Gastrocnemius medialis (tissue), 4 donors: ENCODE measurements around the gene TMEM108. TPM values are rescaled to one million over a fixed set of nuclear protein-coding genes. Genes with fewer than 3 reads are reported as not detected.

Experiments
- ATAC-seq, 2 donors: fragments of 150-250 bp; one replicate each; pipeline ENCODE4 v1.9.1; 2016
- DNase-seq, 2 donors: peaks; one replicate each; pipeline ENCODE4 v3.0.0-alpha.2; 2019
- H3K27ac ChIP-seq, 4 donors: fragments of 200-600 bp; sonication (generic); 1 replicate in 1 of 4; 2 replicates in 3 of 4; pipeline ENCODE4 v1.5.1; 2016 to 2018; ENCODE audit warnings: mild to moderate bottlenecking in 2 of 4, moderate library complexity in 1 of 4
- H3K27me3 ChIP-seq, 3 donors: fragments of 200-600 bp; sonication (generic) in 2 of 3; 1 replicate in 1 of 3; 2 replicates in 2 of 3; pipeline versions ENCODE4 v1.5.1 to v1.6.0; 2016 to 2019; ENCODE audit warnings: mild to moderate bottlenecking in 1 of 3, moderate library complexity in 1 of 3
- H3K36me3 ChIP-seq, 2 donors: fragments of 200-600 bp; sonication (generic) in 1 of 2; one replicate each; pipeline ENCODE4 v1.5.1; 2017 to 2018
- H3K4me1 ChIP-seq, 2 donors: fragments of 200-600 bp; sonication (generic) in 1 of 2; one replicate each; pipeline ENCODE4 v1.5.1; 2016 to 2017; ENCODE audit warnings: mild to moderate bottlenecking in 2 of 2
- H3K4me3 ChIP-seq, 4 donors: fragments of 200-600 bp; sonication (generic) in 3 of 4; 1 replicate in 1 of 4; 2 replicates in 3 of 4; pipeline ENCODE4 v1.5.1; 2016 to 2019; ENCODE audit warnings: mild to moderate bottlenecking in 2 of 4
- H3K9me3 ChIP-seq, 3 donors: fragments of 200-600 bp; sonication (generic) in 2 of 3; 1 replicate in 1 of 3; 2 replicates in 2 of 3; pipeline ENCODE4 v1.5.1; 2016 to 2019
- CTCF ChIP-seq, 5 experiments: fragments of 450-650 bp in 3 of 5; fragments of 200-600 bp in 2 of 5; sonication (generic) in 2 of 5; IDR thresholded peaks in 4 of 5; conservative IDR thresholded peaks in 1 of 5; 1 replicate in 4 of 5; 2 replicates in 1 of 5; pipeline ENCODE4 v1.5.1; 2016 to 2019; ENCODE audit warnings: antibody characterized with exemption in 5 of 5, mild to moderate bottlenecking in 3 of 5, moderate library complexity in 3 of 5
- POLR2A ChIP-seq, 2 donors: fragments of 450-650 bp; IDR thresholded peaks; one replicate each; pipeline ENCODE4 v1.6.1; 2017; ENCODE audit warnings: antibody characterized with exemption in 2 of 2, mild to moderate bottlenecking in 2 of 2, moderate library complexity in 2 of 2
- in situ Hi-C, 4 donors: fragments of 200-750 bp; cut with MboI; loops; one replicate each; pipeline versions ENCODE4 v1.15.0 to v1.8.0; 2017; ENCODE audit warnings: low sequenced_read_pairs in 4 of 4
- intact Hi-C: fragments of 100-400 bp; cut with DNase I; formaldehyde crosslinking; loops from one replicate; pipeline ENCODE4 v1.15.1; 2023; ENCODE audit warnings: low total_unique reads
- total RNA-seq, 4 donors: library from RNA; depleted of rRNA; stranded (reverse); fragments of >200 nt; gene quantifications; one replicate each; pipeline versions ENCODE4 v1.1.0 to v1.2.3, GENCODE V29; 2016

Gene TMEM108
- total RNA-seq, 4 donors from 2014 or later, result 1.1 to 3.7 (median 2.4) TPM

- no peak overlapping the region for H3K27ac ChIP-seq
- no peaks in the 10 kb centered on the region for H3K36me3 ChIP-seq
- no peak for TF ChIP-seq POLR2A (IDR thresholded peaks at IDR 0.05)
- no peak for TF ChIP-seq CTCF (IDR thresholded peaks at IDR 0.05 in 4 of 5, conservative IDR thresholded peaks at IDR 0.05 in 1 of 5)
- intact Hi-C loops (no loop called here), in situ Hi-C loops (no loop called here)
- no peaks in the 10 kb centered on the region for H3K9me3 ChIP-seq
- H3K4me3 ChIP-seq, result no peak overlapping the region
- no peaks in the 10 kb centered on the region for H3K27me3 ChIP-seq
- DNase-seq (no peak), ATAC-seq (no peak)
- peaks cover 4 to 5% of the 10 kb centered on the region in 2 donors for H3K4me1 ChIP-seq
Measured at GRCh38 chr3:133096900-133097613, 58.9 kb downstream of the TMEM108 start.

GRCh38 chr3:133103706-133104105 is 65.5 kb downstream of the TMEM108 start:
- no peak overlapping the region for H3K27ac ChIP-seq
- in situ Hi-C loops (no loop called here), intact Hi-C loops (no loop called here)
- H3K27me3 ChIP-seq, result no peaks in the 10 kb centered on the region
- no peaks in the 10 kb centered on the region for H3K4me1 ChIP-seq
- no peak for ATAC-seq
- no peak for TF ChIP-seq POLR2A (IDR thresholded peaks at IDR 0.05)
- TF ChIP-seq CTCF (IDR thresholded peaks at IDR 0.05 in 4 of 5, conservative IDR thresholded peaks at IDR 0.05 in 1 of 5), result no peak
- DNase-seq, result no peak
- no peaks in the 10 kb centered on the region for H3K9me3 ChIP-seq
- no peaks in the 10 kb centered on the region for H3K36me3 ChIP-seq
- no peak overlapping the region for H3K4me3 ChIP-seq

- H3K4me3 ChIP-seq, result no peak overlapping the region
- in situ Hi-C loops (no loop called here), intact Hi-C loops (no loop called here)
- H3K27me3 ChIP-seq, result no peaks in the 10 kb centered on the region
- no peaks in the 10 kb centered on the region for H3K4me1 ChIP-seq
- H3K36me3 ChIP-seq, result no peaks in the 10 kb centered on the region
- DNase-seq, result no peak
- H3K9me3 ChIP-seq, result no peaks in the 10 kb centered on the region
- no peak for ATAC-seq
- H3K27ac ChIP-seq, result no peak overlapping the region
- TF ChIP-seq CTCF (IDR thresholded peaks at IDR 0.05 in 4 of 5, conservative IDR thresholded peaks at IDR 0.05 in 1 of 5) (no peak), POLR2A (IDR thresholded peaks at IDR 0.05) (no peak)
Measured at GRCh38 chr3:133106169-133106568, 68.0 kb downstream of the TMEM108 start.

GRCh38 chr3:133112666-133113065 is 74.5 kb downstream of the TMEM108 start:
- TF ChIP-seq POLR2A (IDR thresholded peaks at IDR 0.05), result no peak
- TF ChIP-seq CTCF (IDR thresholded peaks at IDR 0.05 in 4 of 5, conservative IDR thresholded peaks at IDR 0.05 in 1 of 5), result no peak
- in situ Hi-C loops, result no loop called here

GRCh38 chr3:133113526-133113925 is 75.3 kb downstream of the TMEM108 start:
- intact Hi-C loops (no loop called here), in situ Hi-C loops (no loop called here)
- no peaks in the 10 kb centered on the region for H3K9me3 ChIP-seq
- no peak for ATAC-seq
- no peak for DNase-seq
- H3K4me3 ChIP-seq, result no peak overlapping the region
- TF ChIP-seq POLR2A (IDR thresholded peaks at IDR 0.05), result no peak
- TF ChIP-seq CTCF (IDR thresholded peaks at IDR 0.05 in 4 of 5, conservative IDR thresholded peaks at IDR 0.05 in 1 of 5), result no peak
- no peaks in the 10 kb centered on the region for H3K36me3 ChIP-seq
- no peaks in the 10 kb centered on the region for H3K4me1 ChIP-seq
- no peak overlapping the region for H3K27ac ChIP-seq
- H3K27me3 ChIP-seq, result no peaks in the 10 kb centered on the region

More at GRCh38 chr3:133112666-133113065, 74.5 kb downstream of the TMEM108 start:
- Histone ChIP-seq H3K4me1 (no peaks in the 10 kb centered on the region), H3K27ac (no peak overlapping the region), H3K9me3 (no peaks in the 10 kb centered on the region), H3K27me3 (no peaks in the 10 kb centered on the region), H3K4me3 (no peak overlapping the region), H3K36me3 (no peaks in the 10 kb centered on the region)
- intact Hi-C loops, result no loop called here
- DNase-seq (no peak), ATAC-seq (no peak)
